ENCODE data around the gene MAGI1.

- TF ChIP-seq POLR2AphosphoS5 (IDR thresholded peaks at IDR 0.05) (no peak), CTCF (IDR thresholded peaks at IDR 0.05) (no peak)
These were observed 500.6 kb downstream of the MAGI1 start for GRCh38 chr3:65538101-65538500.

All from prostate gland (tissue), 2 donors.